PFSK-1 (cell line): ENCODE results near the gene LRRC4C.

Experiments
- POLR2AphosphoS5 ChIP-seq: IDR thresholded peaks from 2 replicates; pipeline ENCODE4 v1.6.1; 2012; ENCODE audit warnings: low read depth, mild to moderate bottlenecking, control low read depth, low read length, moderate library complexity
- REST ChIP-seq, 2 experiments: IDR thresholded peaks; 2 replicates each; pipeline versions ENCODE4 v1.6.1 to v1.8.0; 2011 to 2012; ENCODE audit warnings: low read depth in 2 of 2, low read length in 2 of 2, control low read depth in 1 of 2, inconsistent platforms in 1 of 2, mild to moderate bottlenecking in 1 of 2, moderate library complexity in 1 of 2; ENCODE audit not compliant: insufficient read depth in 1 of 2
- SIN3A ChIP-seq: IDR thresholded peaks from 2 replicates; pipeline ENCODE4 v1.6.1; 2012; ENCODE audit warnings: mild to moderate bottlenecking, low read length, moderate library complexity, borderline replicate concordance; ENCODE audit not compliant: insufficient read depth
- TAF1 ChIP-seq: IDR thresholded peaks from 2 replicates; pipeline ENCODE4 v1.6.1; 2012; ENCODE audit warnings: low read length, control low read depth, borderline replicate concordance; ENCODE audit not compliant: insufficient read depth

- TF ChIP-seq POLR2AphosphoS5 (no peak), TAF1 (no peak), SIN3A (no peak), REST (IDR thresholded peaks at IDR 0.05; ENCODE audit: insufficient read depth in 1 of 2, low read depth in 2 of 2, low read length in 2 of 2) (no peak)
Observed at GRCh38 chr11:40877256-40877655, 582.2 kb downstream of the LRRC4C start.
